ENCODE measurements around the gene SLC45A2. TPM values are rescaled to one million over a fixed set of nuclear protein-coding genes. Genes with fewer than 3 reads are reported as not detected.

Gene SLC45A2
- total and polyA plus RNA-seq, 11 donors, result 0.30 TPM; not detected in 10

GRCh38 chr5:34005211-34005610 lies 20.7 kb upstream of the SLC45A2 start:
- no peak for DNase-seq
- intact Hi-C loops (cut with DNase I), result loop anchor here in 2 of 10 donors (5.0 to 10.0 kb wide), 2 partner anchors 910 to 912 kb away; partner anchors contain the start of genes BRIX1 (in 2 of the 2) and RAD1 (in 2 of the 2)
- TF ChIP-seq POLR2A (IDR thresholded peaks at IDR 0.05) (no peak), CTCF (IDR thresholded peaks at IDR 0.05) (no peak)
- H3K4me1 ChIP-seq, result peaks cover 0 to 20% (median 12%) of the 10 kb centered on the region in 12 donors
- no peak for ATAC-seq
- WGBS, 4 donors, result 94 to 99% (median 98%) methylated on average over 4 of the region's 4 CpGs
- H3K36me3 ChIP-seq, result peaks cover 0 to 38% (median 32%) of the 10 kb centered on the region in 9 donors
- H3K4me3 ChIP-seq, result no peak overlapping the region
- H3K27me3 ChIP-seq, result no peaks in the 10 kb centered on the region
- H3K27ac ChIP-seq, result no peak overlapping the region
- H3K9me3 ChIP-seq, result no peaks in the 10 kb centered on the region

- Histone ChIP-seq H3K27me3 (no peaks in the 10 kb centered on the region), H3K4me1 (peaks cover 0 to 18% (median 12%) of the 10 kb centered on the region in 12 donors), H3K9me3 (no peaks in the 10 kb centered on the region), H3K36me3 (peaks cover 0 to 46% (median 32%) of the 10 kb centered on the region in 9 donors), H3K4me3 (no peak overlapping the region), H3K27ac (no peak overlapping the region)
- DNase-seq (no peak), ATAC-seq (no peak)
- TF ChIP-seq POLR2A (IDR thresholded peaks at IDR 0.05) (no peak), CTCF (IDR thresholded peaks at IDR 0.05) (no peak)
- intact Hi-C loops (cut with DNase I), result loop anchor here in 2 of 10 donors (5.0 to 10.0 kb wide), 2 partner anchors 458 to 911 kb away; partner anchors contain the start of genes BRIX1 (in 1 of the 2) and RAD1 (in 1 of the 2)
- whole genome bisulfite sequencing, 4 donors, result 92 to 95% (median 93%) methylated on average over 4 of the region's 4 CpGs
These were observed 19.4 kb upstream of the SLC45A2 start for GRCh38 chr5:34003941-34004340.

GRCh38 chr5:34002629-34003328 lies 18.3 kb upstream of the SLC45A2 start:
- WGBS, 4 donors, result 85 to 94% (median 88%) methylated on average over 9 to 10 of the region's 10 CpGs
- H3K4me1 ChIP-seq, result peaks cover 0 to 13% (median 8%) of the 10 kb centered on the region in 12 donors
- no peak overlapping the region for H3K4me3 ChIP-seq
- H3K27ac ChIP-seq, result no peak overlapping the region
- DNase-seq (peak in 1 of 5 donors; percentile 26), ATAC-seq (peak; percentile 18 to 67 (median 34))
- intact Hi-C loops (cut with DNase I), result loop anchor here in 2 of 10 donors (5.0 to 10.0 kb wide), 2 partner anchors 460 to 912 kb away; partner anchors contain the start of genes BRIX1 (in 1 of the 2) and RAD1 (in 1 of the 2)
- no peaks in the 10 kb centered on the region for H3K27me3 ChIP-seq
- peaks cover 0 to 57% (median 40%) of the 10 kb centered on the region in 9 donors for H3K36me3 ChIP-seq
- H3K9me3 ChIP-seq, result no peaks in the 10 kb centered on the region
- TF ChIP-seq CTCF (IDR thresholded peaks at IDR 0.05) (no peak), POLR2A (IDR thresholded peaks at IDR 0.05) (no peak)

- peaks cover 0 to 9% (median under 1%) of the 10 kb centered on the region in 12 donors for H3K4me1 ChIP-seq
- H3K27me3 ChIP-seq, result no peaks in the 10 kb centered on the region
- DNase-seq, result no peak
- TF ChIP-seq POLR2A (IDR thresholded peaks at IDR 0.05), result no peak
- TF ChIP-seq CTCF (IDR thresholded peaks at IDR 0.05), result no peak
- H3K27ac ChIP-seq, result peak overlapping the region in 1 of 12 donors; percentile 55
- no peaks in the 10 kb centered on the region for H3K9me3 ChIP-seq
- H3K4me3 ChIP-seq, result no peak overlapping the region
- ATAC-seq, result no peak
- H3K36me3 ChIP-seq, result peaks cover 0 to 61% (median 40%) of the 10 kb centered on the region in 9 donors
- intact Hi-C loops (cut with DNase I), result loop anchor here in 2 of 10 donors (5.0 to 10.0 kb wide), 2 partner anchors 461 to 913 kb away; partner anchors contain the start of genes BRIX1 (in 1 of the 2) and RAD1 (in 1 of the 2)
- WGBS, 4 donors, result 85 to 92% (median 88%) methylated on average over 10 of the region's 10 CpGs
These were observed 16.8 kb upstream of the SLC45A2 start for GRCh38 chr5:34001241-34001841.
